ENCODE data around the gene PPIF.

DNA sequence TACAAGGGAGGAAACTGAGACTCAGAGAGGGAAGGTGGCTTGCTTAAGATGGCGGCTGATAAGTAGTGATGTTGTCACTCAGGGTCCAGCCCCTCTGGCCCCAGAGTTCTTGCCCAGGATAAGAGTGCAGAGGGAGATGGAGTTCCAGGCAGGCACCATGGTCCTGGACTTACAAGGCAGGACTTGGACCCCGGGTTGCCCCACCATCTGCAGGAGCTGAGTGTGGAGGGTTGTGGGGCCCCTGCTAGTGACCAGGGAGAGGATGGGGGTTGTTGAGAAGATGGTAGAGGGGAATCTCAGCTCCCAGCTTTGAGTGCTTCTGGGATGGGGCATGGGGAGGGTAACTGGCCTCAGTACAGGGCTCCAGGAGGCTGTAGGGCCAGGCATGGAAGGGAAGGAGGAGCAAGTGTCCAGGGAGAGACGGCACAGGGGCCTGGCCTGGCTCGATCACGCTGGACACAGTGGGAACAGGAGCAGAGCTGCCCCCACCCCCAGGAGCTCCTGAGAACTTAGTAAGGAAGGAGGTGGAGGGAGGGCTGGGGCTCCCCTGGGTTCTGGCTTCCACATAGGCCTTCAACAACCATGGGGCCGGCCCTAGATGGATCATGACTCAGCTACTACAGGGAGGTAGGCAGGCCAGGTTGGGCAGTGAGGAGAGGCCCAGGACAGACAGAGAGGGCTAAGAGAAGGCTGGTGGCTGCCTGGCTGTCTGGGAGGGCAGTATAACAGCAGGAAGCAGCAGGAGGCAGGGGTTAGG, 28.2 kb downstream of the PPIF start:
- TF ChIP-seq, protein P1, sequence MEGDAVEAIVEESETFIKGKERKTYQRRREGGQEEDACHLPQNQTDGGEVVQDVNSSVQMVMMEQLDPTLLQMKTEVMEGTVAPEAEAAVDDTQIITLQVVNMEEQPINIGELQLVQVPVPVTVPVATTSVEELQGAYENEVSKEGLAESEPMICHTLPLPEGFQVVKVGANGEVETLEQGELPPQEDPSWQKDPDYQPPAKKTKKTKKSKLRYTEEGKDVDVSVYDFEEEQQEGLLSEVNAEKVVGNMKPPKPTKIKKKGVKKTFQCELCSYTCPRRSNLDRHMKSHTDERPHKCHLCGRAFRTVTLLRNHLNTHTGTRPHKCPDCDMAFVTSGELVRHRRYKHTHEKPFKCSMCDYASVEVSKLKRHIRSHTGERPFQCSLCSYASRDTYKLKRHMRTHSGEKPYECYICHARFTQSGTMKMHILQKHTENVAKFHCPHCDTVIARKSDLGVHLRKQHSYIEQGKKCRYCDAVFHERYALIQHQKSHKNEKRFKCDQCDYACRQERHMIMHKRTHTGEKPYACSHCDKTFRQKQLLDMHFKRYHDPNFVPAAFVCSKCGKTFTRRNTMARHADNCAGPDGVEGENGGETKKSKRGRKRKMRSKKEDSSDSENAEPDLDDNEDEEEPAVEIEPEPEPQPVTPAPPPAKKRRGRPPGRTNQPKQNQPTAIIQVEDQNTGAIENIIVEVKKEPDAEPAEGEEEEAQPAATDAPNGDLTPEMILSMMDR (IDR thresholded peaks at IDR 0.05), result no peak
- TF ChIP-seq POLR2A (IDR thresholded peaks at IDR 0.05) (no peak), POLR2AphosphoS5 (IDR thresholded peaks at IDR 0.05) (no peak)
